Stimulated activated CD8-positive, alpha-beta memory T cell treated with anti-CD3 and anti-CD28 coated beads, Interleukin-7, amount 100 ng/mL, for 4 hours (primary cell): ENCODE data around the gene NLK.

Experiments
- DNase-seq, 2 donors: peaks; one replicate each; pipeline ENCODE4 v3.0.0-alpha.2; 2020; ENCODE audit warnings: low read depth in 2 of 2

Gene NLK

GRCh38 chr17:28040406-28040805 is 2.1 kb upstream of the NLK start:
- no peak for DNase-seq

DNA sequence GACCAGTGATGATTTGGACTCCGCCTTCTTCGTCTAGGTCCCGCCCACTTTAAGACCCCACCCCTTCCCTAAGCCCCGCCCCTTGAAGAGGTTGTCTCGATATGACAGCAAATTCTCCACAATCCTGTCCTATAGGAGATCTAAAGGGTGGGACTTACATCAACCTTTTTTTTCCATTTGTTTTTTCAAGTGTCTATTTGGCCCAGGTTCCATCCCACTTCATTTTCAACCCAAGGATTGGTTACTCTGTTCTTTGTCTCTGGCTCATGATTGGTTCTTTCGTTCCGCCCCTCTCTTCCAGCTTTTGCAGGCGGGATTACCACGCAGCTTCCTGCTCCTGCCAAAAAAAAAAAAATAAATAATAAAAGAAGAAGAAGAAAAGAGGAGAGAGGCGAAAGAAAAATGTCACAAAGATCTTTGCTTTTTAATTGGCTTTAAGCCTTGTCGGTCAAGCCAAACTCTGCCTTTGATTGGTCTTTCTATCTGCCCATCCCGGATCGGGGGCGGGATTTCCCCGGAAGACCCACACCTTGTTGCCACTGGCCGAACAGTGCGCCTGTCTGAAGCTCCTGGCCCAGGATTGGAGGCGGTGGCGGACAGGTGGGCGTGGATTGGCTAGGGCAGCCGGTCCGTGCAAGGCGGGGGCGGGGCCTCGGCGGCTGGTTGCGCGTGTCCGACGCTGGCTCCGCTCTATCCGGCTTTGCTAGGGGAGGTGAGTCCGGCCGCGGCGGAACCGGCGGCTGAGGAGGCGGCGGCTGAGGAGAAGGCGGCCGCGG is 1.2 kb upstream of the NLK start:
- DNase-seq = peak; percentile 99

DNA sequence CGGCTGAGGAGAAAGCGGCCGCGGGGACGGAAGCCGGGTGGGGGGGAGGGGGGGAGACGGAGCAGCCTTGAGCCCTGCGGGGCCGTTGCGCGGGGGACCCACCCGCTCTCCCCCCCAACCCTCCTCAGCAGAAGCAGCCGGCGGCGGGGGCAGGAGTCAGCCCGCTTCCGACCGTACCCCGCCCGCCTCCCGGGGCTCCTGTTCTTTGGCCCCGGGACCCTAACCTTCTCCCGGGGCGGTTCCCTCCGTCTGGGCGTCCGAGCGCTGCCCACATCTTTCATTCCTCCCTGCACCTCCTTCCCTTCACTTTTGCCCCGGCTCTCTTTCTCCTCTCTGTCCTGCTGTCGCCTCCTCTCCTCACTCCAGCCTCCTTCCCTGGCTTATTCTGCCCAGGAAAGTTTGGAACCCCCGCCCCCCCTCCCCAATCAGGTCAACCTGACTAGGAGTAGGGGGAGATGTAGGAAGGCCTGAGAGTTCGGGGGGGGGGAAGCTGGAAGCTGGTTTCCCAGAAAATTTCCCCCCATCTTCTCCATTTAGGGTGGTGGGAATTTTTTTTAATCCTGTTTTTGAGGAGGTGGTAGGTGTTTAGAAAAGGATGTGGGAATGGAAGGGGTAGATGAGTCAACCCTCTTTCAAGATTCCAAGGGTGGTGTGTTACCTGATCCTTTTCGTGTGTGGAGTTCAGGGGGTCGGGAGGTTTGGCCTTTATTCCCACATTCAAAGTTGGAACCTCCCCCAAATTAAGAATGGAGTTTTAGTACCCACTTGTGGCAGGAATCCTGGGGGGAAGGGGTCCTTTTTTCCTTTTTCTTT is 427 bp upstream of the NLK start:
- no peak for DNase-seq

GRCh38 chr17:28042721-28043291 is 329 bp downstream of the NLK start:
- DNase-seq = no peak

DNA sequence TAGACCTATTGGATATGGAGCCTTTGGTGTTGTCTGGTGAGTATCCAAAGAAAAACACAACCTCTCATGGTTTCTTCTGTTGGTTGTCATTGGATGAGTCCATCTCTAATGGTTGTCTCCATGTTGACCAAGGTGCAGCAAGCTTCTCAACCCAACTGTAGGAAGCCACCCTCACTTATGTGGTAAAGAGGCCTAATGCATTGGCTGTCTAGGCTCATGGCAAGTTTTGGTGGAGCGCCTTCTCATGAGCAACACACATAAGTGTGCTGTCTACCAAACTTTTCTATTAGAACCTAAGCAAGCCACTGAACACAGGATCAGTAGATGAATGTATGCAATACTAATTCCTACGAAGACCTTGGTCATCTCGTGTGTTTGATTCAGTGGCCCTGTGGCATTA is 819 bp downstream of the NLK start:
- no peak for DNase-seq

- no peak for DNase-seq
These were observed 1.3 kb downstream of the NLK start for GRCh38 chr17:28043741-28044140.

- DNase-seq = no peak
These were observed 2.8 kb downstream of the NLK start for GRCh38 chr17:28045304-28045703.

DNA sequence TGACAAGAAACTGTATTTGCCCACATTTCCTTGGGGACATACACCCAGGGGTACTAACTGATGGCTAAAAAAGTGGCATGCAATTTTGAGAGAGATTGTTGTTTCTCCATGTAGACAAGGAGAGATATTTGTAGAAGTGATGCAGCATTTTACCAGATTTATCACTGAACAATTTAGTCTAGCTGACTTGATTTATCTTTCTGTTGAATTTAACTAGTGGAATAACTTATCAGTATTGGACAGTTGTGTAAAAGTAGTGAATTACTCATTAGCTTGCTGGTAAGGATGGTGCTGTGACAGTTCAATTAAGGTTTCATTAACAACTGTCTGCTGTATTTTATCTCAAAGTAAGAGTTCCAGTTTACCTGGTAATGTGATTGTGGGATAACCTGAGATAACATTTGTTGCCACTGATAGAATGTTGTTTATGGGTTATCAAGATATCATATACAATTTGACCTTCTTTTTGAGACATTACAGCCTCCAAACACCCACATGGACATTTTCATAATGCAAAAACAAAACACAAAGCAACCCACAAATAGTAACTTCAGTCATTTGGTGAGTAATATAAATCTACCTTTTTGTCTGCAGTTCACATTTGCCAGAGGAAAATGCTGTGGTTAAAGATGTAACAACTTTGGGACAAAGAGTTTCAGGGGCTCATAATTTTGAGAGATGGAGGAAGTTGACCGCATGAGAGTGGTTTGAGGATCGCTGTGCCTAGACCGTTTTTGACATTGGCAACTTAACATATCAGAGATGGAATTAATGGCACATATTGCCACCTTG is 3.8 kb downstream of the NLK start:
- no peak for DNase-seq

- no peak for DNase-seq
These were observed 5.3 kb downstream of the NLK start for GRCh38 chr17:28047806-28048205.

DNA sequence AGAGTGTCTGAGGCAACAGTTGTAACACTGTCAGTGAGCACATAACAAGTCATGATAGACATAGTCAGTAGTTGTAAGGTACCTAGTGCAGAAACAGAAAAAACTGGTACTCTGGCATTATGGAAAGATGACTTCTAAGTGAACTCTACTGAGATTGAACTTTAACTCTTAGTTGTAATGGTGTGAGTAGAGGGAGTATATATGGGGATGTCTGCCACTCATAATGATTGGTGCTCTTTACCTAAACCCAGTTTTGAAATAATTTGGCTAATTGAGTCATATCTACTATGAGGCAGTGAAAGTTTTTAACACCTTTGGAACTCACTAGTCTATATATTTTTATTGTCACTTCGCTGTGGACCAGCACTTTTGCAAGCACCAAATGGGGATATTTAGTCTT is 6.6 kb downstream of the NLK start:
- DNase-seq = no peak

GRCh38 chr17:28053044-28053670 is 10.7 kb downstream of the NLK start:
- no peak for DNase-seq

GRCh38 chr17:28053725-28054124 is 11.2 kb downstream of the NLK start:
- no peak for DNase-seq

- no peak for DNase-seq
These were observed 13.2 kb downstream of the NLK start for GRCh38 chr17:28055546-28056275.

DNA sequence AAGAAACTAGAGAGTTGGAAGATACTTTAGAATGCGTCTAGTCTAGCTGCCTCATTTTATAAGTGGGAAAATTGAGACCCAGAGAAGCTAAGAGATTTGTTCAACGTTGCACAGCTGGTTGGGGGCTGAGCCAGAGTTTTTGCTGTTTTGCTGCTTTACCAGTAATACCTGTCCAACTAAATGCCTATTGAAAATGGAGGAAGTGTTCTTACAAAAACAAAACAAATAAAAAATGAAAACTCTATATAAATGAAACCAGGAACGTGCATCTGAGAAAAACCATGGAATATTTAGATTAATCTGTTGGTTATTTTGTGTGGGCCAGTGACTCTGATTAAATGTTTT is 13.8 kb downstream of the NLK start:
- no peak for DNase-seq

DNA sequence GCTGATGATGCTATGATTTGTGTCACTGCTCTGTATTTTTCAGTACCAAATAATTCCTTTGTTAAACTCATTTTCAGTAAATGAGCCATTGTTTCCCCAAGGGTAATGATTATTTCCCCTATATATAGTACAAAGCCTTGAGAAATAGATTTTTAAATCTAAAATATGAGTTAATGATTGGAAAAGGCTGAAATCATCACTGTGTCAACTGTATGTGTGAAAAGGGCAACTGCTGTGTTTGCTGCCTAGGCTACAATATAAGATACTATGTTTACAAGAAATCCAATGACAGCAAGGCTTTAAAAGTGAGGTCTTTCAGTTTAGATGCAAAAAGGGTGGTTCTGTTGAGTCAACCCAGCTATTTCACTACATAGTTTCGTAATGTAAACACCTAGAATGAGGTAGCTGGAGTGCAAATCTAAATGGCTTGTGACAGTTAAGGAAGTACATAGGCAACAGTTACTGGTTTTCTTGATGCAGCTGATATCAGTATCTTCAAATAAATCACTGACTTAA is 15.3 kb downstream of the NLK start:
- DNase-seq = no peak

DNA sequence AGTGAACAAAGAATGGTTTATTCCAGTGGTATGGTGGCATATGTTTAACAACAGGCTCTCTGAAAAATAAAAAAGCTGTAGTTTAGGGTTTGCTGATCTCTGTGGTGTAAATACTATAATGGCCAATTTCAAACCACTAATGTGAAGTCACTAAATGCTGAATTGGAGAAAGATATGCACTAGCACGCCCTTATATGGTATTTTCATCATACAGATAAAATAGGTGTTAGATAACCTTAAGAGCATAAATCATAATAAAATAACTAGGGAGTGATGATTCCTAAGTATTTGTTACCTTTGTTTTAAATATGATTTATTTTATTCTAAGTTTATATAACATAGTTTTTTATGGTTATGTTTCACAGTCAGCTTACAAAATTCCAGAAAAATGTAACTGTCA is 17.2 kb downstream of the NLK start:
- no peak for DNase-seq

DNA sequence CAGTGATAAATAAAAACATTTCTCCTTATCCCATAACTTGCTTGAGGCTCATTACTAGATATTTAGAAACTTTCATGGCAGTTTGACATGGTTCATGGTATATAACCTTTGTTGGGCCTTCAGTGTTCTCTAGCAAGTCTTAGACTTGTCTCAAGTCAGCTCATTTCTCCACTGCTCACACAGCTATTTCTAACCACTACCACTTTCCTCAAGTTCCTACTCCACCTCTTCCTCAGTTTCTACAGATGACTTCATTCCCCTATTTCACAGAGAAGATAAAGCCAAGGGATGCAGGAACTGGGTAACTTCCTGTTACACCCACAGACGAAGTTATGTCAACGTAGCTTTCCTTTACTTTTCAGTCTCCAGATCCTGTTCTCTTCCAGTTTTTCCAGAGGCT is 23.2 kb downstream of the NLK start:
- no peak for DNase-seq

DNA sequence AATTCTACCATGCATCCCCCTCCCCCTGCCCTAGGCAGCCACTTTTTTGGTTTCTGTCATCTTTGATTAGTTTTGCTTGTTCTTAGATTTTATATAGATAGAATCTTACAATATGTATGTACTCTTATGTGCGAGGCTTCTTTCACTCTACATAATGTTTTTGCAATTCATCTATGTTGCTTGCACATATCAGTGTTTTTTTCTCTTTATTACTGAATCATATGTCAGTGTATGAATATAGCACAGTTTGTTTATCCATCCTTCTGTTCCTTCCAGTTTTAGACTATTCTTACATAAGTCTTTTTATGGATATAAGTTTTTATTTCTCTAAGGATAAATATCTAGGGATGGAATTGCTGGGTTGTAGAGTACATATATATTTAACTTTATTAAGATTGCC is 26.6 kb downstream of the NLK start:
- DNase-seq = no peak

DNA sequence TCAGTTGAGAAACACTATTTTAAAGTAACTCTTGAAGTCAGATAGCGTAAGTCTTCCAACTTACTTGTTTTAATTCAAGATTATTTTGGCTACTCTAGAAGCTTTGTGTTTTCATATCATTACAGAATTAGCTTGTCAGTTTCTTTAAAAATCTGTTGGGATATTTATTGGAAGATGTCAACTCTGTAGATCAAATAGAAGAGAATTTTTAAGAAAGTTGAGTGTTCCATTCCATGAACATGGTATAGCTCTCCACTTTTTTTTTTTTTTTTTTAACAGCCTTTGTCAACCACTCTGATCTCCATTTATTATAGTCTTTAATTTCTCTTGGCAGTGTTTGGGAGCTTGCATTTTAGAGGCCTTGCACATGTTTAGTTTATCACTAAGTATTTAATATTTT is 28.7 kb downstream of the NLK start:
- no peak for DNase-seq

DNA sequence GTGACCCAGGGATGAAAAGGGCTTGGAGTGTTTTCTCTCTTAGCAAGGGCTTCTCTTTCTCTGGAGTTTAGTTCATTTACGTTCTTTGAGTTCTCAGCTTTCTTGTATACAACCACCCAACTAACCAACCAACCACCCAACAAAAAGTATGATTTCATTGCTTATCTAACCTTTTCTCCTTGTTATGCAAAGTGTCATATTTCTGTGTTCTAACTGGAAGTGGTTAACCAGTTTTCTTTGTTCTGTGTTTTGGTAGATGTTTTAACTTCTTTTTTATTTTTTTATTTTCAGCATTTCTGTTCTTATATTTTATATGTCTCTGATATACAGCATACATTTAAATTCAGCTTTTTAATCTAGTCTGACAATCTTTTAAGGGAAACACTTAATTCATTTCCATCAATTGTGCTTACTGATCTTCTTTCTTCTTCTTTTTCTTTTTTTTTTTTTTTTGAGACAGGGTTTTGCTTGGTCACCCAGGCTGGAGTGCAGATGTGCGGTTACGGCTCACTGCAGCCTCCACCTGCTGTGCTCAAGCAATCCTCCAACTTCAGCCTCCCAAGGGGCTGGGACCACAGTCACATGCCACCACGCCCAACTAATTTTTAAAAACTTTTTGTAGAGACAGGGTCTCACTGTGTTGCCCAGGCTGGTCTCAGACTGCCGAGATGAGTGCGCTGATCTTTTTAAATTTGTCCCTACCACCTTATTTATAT is 29.6 kb downstream of the NLK start:
- DNase-seq = no peak
